HG02763 (cell line): ENCODE data around the gene TMEM131.
A peak's percentile ranks its signal among the peaks of the same experiment; 100 is the strongest.
"Not testable (repeated sequence)": the region's sequence is repeated elsewhere in the genome, so short reads cannot be mapped to it uniquely, and the experiment has no call there.

Source experiments
- ATAC-seq: cut with Tn5 transposase; IDR thresholded peaks from one replicate; pipeline ENCODE4 v1.9.1; 2021; ENCODE audit warnings: mild to moderate bottlenecking, moderate library complexity; ENCODE audit not compliant: unreplicated experiment

Gene TMEM131

GRCh38 chr2:97963079-97963406 lies 32.7 kb downstream of the TMEM131 start:
- no peak for ATAC-seq

GRCh38 chr2:97961534-97961933 lies 34.2 kb downstream of the TMEM131 start:
- no peak for ATAC-seq

GRCh38 chr2:97958184-97958583 lies 37.6 kb downstream of the TMEM131 start:
- no peak for ATAC-seq

GRCh38 chr2:97957432-97958183 lies 38.1 kb downstream of the TMEM131 start:
- ATAC-seq = no peak

GRCh38 chr2:97956753-97957152 lies 39.0 kb downstream of the TMEM131 start:
- not testable (repeated sequence) for ATAC-seq

GRCh38 chr2:97953853-97954252 lies 41.9 kb downstream of the TMEM131 start:
- no peak for ATAC-seq

GRCh38 chr2:97952357-97952756 lies 43.4 kb downstream of the TMEM131 start:
- ATAC-seq = no peak

- no peak for ATAC-seq
Measured at GRCh38 chr2:97951155-97951680, 44.5 kb downstream of the TMEM131 start.

- no peak for ATAC-seq
Measured at GRCh38 chr2:97950329-97951154, 45.2 kb downstream of the TMEM131 start.

GRCh38 chr2:97948926-97949325 lies 46.8 kb downstream of the TMEM131 start:
- no peak for ATAC-seq

GRCh38 chr2:97945791-97946190 lies 50.0 kb downstream of the TMEM131 start:
- no peak for ATAC-seq

- no peak for ATAC-seq
Measured at GRCh38 chr2:97936881-97937280, 58.9 kb downstream of the TMEM131 start.

GRCh38 chr2:97936199-97936598 lies 59.5 kb downstream of the TMEM131 start:
- peak; percentile 67 for ATAC-seq

- peak; percentile 18 for ATAC-seq
Measured at GRCh38 chr2:97935719-97936161, 60.0 kb downstream of the TMEM131 start.

- ATAC-seq = no peak
Measured at GRCh38 chr2:97932975-97933662, 62.6 kb downstream of the TMEM131 start.

GRCh38 chr2:97931858-97932225 lies 63.9 kb downstream of the TMEM131 start:
- ATAC-seq = no peak

- no peak for ATAC-seq
Measured at GRCh38 chr2:97931118-97931857, 64.5 kb downstream of the TMEM131 start.

- no peak for ATAC-seq
Measured at GRCh38 chr2:97928591-97928990, 67.2 kb downstream of the TMEM131 start.

- ATAC-seq = no peak
Measured at GRCh38 chr2:97926946-97927345, 68.8 kb downstream of the TMEM131 start.

GRCh38 chr2:97924194-97924593 lies 71.6 kb downstream of the TMEM131 start:
- no peak for ATAC-seq

GRCh38 chr2:97919858-97920257 lies 75.9 kb downstream of the TMEM131 start:
- ATAC-seq = no peak
